NCI-H1417 treated with DMSO at 0.1 percent for 48 hours (cell line): ENCODE results near the gene ADCYAP1R1.

ENCODE experiments used
- DNase-seq: peaks from one replicate; lab custom pipeline; 2025; lab: John Stamatoyannopoulos, UW

Gene ADCYAP1R1

DNA sequence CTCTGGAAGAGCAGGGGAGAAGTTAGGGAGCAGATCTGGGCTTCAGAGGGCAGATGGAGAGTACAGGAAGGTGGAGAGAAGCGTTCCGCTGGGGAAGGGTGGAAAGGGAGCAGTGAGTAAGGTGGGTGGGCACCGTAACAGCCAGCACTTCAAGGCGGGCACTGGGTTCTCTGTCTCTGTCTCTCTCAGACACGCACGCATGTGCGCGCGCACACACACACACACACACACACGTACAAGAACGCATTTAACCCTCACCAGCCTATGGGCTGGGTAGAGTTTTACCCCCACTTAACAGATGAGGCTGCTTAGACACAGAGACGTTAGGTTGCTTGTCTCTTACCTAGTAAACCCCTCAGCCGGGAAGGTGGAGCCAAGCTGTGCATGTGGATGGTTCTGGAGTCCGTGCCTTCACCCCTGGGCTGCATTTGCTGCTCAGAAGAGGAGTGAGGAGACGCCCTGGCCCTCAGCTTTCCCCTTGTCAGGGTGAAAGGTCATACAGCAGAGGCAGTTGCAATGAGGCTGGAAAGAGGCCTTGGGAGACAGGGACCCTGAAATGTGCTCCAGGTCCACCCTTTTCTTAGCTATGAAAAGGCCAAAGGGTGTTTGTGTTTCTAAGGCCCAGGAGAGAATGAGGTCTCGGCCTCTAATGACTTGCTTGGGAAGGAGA lies 16.0 kb downstream of the ADCYAP1R1 start:
- DNase-seq: no peak

DNA sequence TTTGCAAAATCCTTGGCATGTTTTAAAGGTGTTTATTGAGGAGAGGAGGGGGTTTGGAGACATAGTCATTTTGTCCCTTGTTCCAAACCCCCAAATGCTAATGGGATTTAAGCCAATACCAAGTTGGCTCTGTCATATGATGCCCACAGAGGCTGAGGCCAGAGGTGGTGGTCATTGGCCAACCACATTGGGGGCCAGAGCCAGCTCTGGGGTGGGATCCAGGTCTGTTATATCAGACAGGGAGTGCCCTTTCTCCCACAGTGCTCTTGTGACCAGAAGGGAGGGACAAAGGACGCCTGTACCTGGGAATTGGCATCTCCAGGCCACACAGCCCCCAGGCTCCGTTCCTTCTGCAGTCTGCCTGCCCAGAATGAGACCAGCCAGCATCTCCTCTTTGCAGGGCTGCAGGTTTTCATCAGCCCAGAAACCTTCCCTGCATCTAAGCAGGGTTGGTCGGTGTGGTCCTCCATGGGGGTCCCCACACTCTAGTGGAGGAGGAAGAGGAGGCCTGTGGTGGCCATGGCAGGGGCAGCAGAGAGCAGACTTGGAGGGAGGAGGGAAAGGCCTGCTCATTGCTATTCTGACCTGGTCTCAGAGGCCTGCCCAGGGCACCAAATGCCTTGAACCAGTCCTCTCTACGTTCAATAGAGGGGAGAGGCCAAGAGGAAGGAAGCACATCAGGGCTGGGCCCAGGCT lies 17.9 kb downstream of the ADCYAP1R1 start:
- no peak for DNase-seq

DNA sequence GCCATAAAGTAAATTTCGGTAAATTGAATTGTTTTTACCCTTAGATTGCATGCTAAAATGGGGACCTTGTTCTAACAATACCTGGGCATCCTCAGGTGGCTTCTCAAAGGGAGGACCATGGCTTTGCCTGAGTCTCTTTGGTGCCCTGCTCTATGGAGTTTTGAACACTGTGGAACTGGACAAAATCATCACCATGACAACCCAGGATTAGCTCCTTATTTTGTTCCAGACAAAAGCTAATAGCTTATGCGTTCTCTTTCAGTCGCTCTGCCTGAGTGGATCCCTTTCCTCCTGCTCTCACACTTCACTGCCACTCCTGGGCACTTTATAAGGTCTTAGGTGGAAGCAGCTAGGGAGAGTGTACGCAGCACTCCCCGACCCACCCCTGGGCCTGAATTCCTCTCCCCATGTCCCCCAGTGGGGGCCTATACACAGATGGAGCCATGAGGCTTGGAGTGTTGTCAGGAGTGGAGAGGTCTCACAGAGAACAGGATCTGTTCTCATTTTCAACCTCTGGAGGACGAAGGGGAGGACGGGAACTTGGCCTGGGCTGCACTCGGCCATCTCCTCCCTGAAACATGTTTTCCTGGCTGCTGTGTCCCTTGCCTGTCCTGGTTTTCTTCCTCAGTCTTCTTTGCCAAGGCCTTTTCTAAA lies 19.0 kb downstream of the ADCYAP1R1 start:
- DNase-seq: no peak

DNA sequence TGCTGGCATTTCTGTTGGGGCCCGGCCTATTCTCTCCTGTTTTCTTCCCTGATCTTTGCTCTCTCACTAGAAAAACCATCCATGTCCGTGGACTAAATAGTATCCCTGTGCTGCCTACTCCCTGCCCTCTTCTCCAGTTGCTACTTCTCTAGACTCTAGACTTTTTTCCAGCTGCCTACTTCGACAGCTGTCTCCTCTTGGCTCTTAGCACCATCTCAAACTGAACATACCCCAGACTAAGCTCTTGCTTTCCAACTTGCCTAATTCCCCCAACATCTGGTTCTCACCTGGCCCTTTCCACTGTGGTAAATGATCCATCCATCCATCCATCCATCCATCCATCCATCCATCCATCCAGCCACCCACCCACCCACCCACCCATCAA lies 19.5 kb downstream of the ADCYAP1R1 start:
- no peak for DNase-seq

DNA sequence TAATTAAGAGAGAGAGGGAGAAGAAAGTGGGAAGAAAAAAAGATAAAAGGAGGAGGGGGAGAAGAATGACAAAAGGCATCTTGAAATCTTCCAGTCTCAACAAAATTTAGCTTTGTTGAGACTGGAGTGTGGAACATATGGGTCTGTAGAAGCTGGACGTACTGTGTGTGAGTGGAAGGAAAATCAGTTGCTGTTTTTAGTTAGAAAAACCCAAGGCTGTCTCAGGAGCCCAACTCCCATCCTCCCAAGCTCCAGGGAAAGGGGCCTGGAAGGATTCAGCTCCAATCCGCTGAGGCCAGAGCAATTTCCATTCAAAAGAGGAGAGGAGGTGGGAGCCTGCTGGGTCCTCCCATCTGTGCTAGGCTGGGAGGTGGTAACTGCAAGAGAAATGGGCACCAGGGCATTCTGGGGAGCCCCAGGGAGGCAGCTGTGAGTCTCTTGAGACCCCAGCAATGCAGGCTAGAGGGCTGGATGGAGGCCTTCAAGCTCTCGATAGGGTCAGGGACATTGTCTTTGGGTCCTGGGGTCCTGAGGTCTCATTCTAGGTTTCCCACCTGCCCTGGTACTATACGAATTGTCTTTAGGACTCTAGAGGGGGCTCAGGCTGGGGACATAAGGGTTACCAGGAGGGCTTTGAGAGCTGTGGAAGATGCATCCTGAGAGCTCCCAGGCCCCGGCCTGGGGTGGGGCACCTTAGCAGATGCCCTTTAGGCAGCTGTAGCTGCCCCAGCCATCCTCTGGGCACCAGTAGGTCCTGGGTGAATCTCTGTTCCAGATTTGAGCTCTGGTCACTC lies 21.4 kb downstream of the ADCYAP1R1 start:
- DNase-seq: no peak

DNA sequence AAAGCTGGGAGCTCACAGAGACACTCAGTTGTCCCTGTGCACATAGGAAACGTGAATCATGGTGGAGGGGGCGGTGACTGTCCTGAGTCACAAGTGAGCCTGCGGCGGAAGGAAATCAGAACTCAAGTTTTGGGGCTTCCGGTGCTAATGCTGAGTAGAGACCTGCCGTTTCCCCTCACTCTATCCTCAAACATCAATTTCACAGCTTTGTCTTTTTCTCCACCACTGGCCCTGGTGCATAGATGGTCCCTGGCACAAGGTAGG lies 21.9 kb downstream of the ADCYAP1R1 start:
- DNase-seq: no peak

DNA sequence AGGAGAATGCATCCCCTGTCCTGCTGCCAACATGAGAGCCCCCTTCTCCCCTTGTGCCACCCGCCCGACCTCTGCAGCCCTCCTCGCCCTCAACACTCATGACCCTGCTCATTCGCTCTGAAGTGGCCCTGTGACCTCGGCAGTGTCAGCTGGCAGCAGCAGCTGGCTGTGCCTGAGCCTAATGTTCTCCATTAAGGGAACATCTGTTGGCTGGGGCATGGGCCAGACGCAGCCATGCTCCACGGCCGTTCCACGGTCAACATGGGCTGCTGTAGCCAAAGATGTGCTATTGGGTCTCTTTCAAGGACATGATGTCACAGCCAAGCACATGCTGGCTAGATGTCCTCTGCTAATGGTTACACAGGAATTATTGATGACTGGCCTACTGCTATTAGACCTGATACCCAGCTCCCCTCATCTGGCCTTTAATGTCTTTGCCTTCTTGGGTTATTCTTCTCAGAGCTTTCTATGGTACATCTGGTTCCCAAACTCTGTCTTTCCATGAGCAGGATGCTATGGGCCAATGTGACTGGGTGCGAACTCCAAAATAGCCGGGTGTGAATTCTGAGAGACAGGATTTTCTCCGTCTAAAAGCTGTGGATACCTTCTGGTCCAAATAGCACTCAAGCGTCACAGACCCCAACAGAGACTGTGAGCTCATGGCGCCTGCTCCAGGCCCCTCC lies 22.4 kb downstream of the ADCYAP1R1 start:
- no peak for DNase-seq

DNA sequence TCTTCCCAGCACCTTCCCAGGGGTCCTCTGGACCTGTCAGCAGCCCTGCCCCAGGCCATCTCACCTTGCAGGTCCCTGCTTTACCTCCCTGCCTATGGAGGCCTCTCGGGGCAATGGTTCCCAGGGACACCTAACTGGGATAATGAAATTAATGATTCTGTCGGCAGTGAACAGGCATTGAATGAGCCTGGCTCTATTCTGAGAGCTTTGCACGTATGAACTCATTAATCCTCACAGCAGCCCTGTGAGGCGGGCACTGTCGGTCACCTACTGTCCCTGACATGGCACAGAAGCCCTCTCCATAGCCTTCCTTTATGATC lies 22.9 kb downstream of the ADCYAP1R1 start:
- DNase-seq: no peak

DNA sequence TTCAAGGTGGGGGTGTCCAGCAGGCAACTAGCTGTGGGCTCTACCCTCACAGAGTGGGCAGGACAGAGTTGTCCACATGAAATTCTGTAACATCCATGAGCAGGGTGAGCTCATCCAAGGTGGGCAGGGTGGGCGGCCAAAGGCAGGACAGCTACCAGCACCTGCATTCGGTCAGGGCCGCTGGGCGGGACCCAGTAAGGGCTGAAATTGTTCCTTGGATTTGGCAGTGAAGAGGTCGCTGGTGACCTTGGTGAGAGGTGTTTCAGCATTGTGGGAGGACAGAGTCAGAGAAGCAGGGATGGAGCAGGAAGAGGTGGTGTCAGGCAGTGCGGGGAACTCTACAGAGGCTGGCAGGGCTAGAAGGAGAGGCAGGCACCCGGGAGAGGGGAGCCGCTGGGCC lies 23.9 kb downstream of the ADCYAP1R1 start:
- no peak for DNase-seq

DNA sequence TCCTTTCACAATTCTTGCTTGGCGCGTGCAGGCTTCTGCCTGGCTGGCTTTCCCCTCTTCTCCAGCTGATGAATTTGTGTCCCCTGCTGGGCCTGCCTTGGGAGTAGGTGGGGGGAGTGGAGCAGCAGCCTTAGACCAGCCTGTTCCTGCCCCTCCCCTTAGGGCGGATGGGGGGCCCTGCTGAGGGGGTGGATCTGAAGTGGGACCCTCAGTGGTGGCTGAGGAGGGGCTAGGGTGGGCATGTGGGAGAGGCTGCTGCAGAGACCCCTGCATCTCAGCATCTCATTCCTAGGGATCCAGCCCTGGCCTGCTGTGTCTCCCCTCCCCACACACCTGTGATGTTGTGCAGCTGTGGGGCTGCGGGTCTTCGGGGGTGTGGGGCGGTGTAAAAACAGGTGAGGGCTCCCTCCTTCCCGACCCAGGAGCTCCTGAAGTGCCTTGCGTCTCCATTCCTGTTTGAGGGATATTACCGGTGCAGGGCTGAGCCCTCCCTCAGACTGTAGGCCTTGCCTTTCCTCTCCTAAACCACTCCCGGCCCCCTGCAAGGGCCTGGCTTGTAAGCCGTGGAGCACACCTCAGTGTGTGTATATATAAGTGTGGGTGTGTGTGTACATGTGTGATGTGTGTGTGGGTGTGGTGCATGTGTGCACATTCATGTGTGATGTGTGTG lies 24.7 kb downstream of the ADCYAP1R1 start:
- no peak for DNase-seq

DNA sequence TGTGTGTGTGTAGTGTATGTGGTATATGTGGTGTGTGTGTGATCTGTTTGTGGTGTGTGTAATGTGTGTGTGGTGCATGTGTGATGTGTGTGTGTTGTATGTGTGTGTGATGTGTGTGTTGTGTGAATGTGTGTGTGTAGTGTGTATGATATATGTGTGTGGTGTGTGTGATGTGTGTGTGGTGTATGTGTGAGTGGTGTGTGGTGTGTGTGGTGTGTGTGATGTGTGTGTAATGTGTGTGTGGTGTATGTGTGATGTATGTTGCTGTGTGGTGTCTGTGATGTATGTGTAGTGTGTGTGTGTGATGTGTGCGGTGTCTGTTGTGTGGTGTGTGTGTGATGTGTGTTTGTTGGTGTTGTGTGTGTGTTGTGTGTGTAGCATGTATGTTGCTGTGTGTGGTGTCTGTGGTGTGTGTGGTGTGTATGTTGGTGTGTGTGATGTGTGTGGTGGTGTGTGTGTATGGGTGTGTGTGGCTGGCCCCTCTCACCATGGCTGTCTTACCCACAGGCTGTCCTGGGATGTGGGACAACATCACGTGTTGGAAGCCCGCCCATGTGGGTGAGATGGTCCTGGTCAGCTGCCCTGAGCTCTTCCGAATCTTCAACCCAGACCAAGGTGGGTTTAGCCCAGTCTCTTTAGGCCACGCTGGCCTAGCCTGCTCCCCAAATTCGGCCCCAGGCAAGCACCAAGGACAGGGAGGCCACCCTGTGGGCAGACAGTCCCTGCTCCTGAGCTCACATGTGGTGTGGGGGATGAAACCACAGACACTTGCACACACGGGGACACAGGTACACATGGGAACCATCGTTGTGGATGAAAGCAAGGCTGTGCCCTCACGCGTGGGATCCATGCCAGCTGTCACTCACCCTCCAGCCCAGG lies 25.6 kb downstream of the ADCYAP1R1 start:
- DNase-seq: no peak

DNA sequence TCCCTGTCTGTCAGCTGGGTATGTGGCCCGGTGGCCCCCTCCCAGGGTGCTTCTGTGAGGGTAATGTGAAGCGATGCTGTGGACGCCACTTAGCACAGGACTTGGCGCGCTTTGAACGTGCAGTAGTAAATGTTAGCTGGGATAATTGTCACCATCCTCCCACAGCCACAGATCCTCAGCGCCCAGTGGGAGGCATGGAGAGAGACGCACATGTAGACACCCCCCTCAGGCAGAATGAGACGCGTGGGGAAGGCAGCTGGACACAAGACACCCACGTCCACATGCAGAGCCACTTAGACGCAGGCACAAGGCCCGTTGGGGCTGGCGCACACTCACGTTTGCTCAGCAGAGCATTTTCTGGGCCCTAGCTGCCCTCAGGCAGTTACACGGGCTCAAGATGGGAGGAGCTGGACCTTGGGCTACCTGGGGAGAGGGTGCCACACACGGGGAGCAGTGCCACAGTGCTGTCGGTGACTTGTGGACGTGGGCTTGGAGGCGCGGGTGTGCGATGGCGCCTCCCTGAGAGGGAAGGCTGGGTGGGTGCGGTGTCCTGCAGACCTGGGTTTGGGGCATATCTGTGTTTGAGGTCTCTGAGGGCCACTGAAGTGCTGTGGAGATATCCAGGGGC lies 26.4 kb downstream of the ADCYAP1R1 start:
- no peak for DNase-seq

DNA sequence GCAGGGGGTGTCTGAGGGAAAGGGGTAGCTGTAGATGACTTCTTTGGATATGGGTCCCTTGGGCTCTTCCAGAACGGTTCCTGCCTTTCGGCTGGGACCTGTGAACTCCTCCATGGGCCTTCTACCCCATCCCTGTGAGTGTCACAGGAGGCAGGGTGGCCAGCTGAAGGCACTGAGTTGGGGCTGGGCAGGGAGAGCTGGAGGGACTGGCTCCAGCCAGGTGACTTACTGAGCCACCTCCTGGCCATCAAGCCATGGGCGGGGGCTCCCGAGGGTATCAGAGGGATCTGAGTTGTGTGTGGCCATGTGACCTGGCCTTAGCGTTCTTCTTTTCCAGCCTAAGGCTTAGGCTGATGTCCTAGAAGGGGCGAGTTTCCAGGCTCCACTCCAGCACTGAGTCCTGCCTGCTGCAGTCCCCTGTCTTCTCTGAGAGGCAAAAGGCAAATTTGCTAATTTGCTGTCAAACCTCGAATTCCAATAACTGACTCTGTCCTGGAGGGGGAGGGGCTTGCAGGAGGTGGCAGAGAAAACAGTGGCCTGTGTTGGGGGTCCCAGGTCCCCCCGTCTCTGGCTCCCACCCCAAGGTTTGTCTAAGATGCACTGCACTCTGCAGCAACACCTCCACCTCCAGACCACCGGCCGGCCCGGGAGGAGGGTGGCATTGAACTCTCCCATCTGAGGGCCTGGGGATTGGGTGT lies 27.2 kb downstream of the ADCYAP1R1 start:
- no peak for DNase-seq

DNA sequence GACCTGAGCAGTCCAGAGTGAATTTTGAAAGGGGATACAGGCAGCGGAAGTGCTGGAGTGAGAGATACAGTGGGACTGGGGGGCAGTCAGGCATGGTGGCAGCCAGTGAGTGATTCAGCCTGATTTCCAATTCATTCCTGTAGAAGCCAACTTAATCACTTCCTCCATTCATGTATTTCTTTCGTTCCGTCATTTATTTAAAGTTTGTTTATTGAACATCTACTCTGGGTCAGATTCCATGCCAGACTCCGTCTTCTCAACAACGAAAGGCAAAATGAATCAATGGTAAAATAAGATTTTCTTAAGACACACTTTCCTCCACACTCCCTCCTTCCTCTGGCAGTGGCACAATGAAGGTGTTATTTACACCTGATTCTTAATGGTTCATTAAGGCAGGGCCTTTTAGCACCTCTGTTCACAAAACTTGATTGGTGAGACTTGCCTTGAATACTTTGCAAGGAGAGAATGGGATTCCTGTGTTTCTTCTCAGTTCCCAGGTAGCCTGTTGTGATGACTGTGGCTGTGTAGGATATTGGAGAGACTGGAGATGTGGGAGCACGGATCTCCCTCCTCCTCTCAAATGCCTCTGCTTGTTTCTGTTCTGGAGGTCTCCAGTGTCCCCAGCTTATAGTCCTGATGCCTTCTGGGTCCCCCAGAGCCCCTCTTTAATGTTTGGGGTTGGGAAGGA lies 27.9 kb downstream of the ADCYAP1R1 start:
- no peak for DNase-seq

DNA sequence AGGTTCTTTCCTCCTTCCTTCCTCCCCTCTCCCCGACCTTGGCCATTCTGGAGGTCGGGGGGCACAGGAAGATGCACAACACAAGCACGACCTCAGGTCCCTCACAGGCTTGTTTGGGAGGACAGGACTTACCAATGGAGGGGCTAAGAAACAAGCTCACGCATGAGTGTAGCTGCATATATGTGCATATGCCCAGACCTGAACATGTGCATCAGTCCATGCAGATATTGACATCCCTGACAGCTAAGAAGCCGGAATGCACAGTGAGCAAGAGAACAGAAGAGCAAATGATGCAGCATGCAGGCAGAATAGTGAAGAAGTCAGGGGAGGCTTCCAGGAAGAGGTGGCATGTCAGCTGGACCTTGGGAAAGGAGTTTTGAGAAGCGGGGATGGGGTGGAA lies 28.7 kb downstream of the ADCYAP1R1 start:
- DNase-seq: no peak

DNA sequence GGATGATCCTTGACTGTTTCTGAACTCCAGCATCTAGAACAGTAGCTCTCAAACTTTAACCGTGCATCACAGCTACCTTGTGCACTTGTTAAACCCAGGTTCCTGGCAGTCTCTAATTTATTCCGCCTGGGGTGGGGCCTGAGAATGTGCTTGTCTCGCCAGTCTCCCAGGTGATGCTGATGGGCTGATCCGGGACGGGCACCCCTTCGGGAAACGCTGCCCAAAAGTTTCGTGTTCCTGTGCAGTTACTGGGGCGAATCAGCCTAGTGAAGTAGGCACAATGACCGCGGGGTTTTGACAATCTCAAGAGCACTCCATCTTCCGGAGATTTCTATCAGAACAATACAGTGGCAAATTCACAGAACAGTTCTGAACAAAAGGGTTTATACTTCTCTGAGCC lies 29.9 kb downstream of the ADCYAP1R1 start:
- DNase-seq: no peak

DNA sequence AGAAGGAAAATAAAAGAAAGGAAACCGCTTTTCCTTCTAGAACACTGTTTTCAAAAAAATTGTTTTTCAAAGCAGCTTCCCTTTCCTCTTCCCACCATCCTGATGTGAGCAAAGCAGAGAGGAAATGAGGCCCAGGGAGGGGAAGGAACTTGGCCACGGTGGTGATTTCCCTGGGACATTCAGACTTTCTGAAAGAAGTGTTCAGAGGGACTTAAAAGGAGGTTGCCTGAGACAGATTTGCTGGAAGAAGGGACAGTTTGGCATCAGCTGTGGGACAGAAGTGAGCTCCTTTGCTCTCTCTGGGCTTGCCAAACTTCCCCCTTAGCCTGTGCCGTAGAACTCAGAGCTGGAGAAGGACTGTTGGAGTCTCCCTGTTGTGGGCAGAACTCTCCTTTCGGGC lies 30.3 kb downstream of the ADCYAP1R1 start:
- DNase-seq: no peak

DNA sequence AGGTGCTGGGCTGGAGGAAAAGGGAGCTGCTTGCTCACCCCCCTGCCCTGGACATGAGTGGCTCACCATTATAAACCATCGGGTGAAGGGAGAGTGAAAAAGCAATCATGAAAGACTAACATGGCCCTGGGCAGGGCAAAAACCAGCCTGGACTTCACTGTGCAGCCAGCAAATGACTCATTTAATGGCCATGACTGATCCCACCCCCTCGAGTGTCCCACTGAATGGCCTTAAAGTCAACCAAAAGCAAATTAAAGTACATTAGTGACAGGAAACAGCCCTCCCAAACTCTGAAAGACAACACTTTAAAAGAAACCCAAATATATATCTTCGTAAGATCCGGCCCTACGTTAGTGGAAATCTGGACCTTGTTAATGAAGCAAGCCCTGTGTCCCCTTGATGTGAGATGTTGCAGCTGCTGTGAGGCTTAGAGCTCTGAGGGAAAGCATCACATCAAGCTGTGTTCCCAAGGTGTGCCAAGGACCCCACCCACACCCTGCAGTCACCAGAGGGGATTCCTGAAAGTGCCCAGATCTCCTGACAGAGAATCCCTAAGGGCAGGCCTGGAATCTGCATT lies 31.2 kb downstream of the ADCYAP1R1 start:
- DNase-seq: no peak

DNA sequence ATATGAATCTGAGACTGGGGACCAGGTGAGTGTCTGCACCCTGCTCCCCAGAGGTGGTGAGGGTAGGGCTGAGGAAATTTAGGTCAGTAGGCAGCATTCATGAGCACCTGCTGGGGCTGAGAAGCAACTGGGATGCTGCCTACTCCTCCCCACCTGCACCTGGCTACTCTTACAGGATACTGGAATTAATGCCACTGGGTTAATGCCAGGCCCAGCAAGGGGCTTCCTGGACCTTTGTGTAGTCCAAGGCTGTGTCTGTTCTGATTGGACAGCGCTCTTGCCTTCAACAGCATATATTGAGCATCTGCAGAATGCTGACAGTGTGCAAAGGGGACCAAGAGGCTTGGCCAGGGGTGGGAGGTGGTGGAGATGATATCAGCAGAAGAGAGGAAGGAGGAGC lies 32.1 kb downstream of the ADCYAP1R1 start:
- no peak for DNase-seq
